GM12873 (cell line): ENCODE measurements around the gene SCG5.

Experiments used
- CTCF ChIP-seq: IDR thresholded peaks from 2 replicates; pipeline ENCODE4 v1.5.1; 2012; ENCODE audit warnings: low read depth, mild to moderate bottlenecking, moderate library complexity, low read length, control low read depth; ENCODE audit not compliant: insufficient read depth; ENCODE audit errors: missing control alignments

The SCG5 gene

GRCh38 chr15:32667321-32667720 is 25.8 kb downstream of the SCG5 start:
- TF ChIP-seq CTCF: no peak

- no peak for TF ChIP-seq CTCF
Measured at GRCh38 chr15:32668942-32669341, 27.4 kb downstream of the SCG5 start.

- TF ChIP-seq CTCF: no peak
Measured at GRCh38 chr15:32669896-32670611, 28.5 kb downstream of the SCG5 start.

- TF ChIP-seq CTCF: no peak
Measured at GRCh38 chr15:32670623-32671022, 29.1 kb downstream of the SCG5 start.

GRCh38 chr15:32671339-32672325 is 30.1 kb downstream of the SCG5 start:
- no peak for TF ChIP-seq CTCF

GRCh38 chr15:32674681-32675080 is 33.2 kb downstream of the SCG5 start:
- no peak for TF ChIP-seq CTCF

- TF ChIP-seq CTCF: no peak
Measured at GRCh38 chr15:32675466-32675865, 34.0 kb downstream of the SCG5 start.
